OCI-LY7 (cell line): ENCODE measurements around the gene NUCB1. TPM values are rescaled to one million over a fixed set of nuclear protein-coding genes. Genes with fewer than 3 reads are reported as not detected.
"Not testable (repeated sequence)": the region's sequence is repeated elsewhere in the genome, so short reads cannot be mapped to it uniquely, and the experiment has no call there.

Source experiments
- BruUV-seq: library from RNA; stranded (reverse); fragments of 400-500 nt; replicated peaks from 2 replicates; lab custom pipeline; 2021; lab: Mats Ljungman, UMichigan
- CTCF ChIA-PET: fragments of 300-600 bp; sonication (Branson Sonifier 250); formaldehyde crosslinking; loops from one replicate; lab custom pipeline; 2022; ENCODE audit warnings: antibody characterized with exemption; ENCODE audit not compliant: unreplicated experiment; lab: Charles Lee
- POLR2A ChIA-PET: fragments of 300-600 bp; sonication (Branson Sonifier 250); formaldehyde crosslinking; loops from one replicate; lab custom pipeline; 2022; ENCODE audit warnings: antibody characterized with exemption; lab: Charles Lee
- DNase-seq: peaks from one replicate; pipeline ENCODE4 v3.0.0-alpha.2; 2015; ENCODE audit warnings: low spot score
- H2AFZ ChIP-seq: fragments of 200-600 bp; sonication (generic), shearing (Covaris generic); 2 replicates; pipeline ENCODE4 v1.6.1; 2014; ENCODE audit warnings: mild to moderate bottlenecking, antibody characterized with exemption, low read length, moderate library complexity
- H3K27ac ChIP-seq: fragments of 200-600 bp; sonication (generic); 2 replicates; pipeline ENCODE4 v1.5.1; 2014; ENCODE audit warnings: mixed run types, low read depth, mild to moderate bottlenecking, moderate library complexity, low read length, inconsistent platforms; ENCODE audit not compliant: poor library complexity, severe bottlenecking
- H3K36me3 ChIP-seq: fragments of 200-600 bp; sonication (generic); 2 replicates; pipeline ENCODE4 v1.6.1; 2014; ENCODE audit warnings: mild to moderate bottlenecking, antibody characterized with exemption, low read length, moderate library complexity, mixed read lengths; ENCODE audit not compliant: insufficient read depth
- H3K4me1 ChIP-seq: fragments of 200-600 bp; sonication (generic); 2 replicates; pipeline ENCODE4 v1.5.1; 2014; ENCODE audit warnings: mild to moderate bottlenecking, low read length; ENCODE audit not compliant: insufficient read depth, poor library complexity, severe bottlenecking
- H3K4me2 ChIP-seq: fragments of 200-600 bp; sonication (generic); 2 replicates; pipeline ENCODE4 v1.6.1; 2014; ENCODE audit warnings: mild to moderate bottlenecking, low read length
- H3K4me3 ChIP-seq: fragments of 200-600 bp; sonication (generic); 2 replicates; pipeline ENCODE4 v1.5.1; 2014; ENCODE audit warnings: mild to moderate bottlenecking, low read depth, low read length; ENCODE audit not compliant: poor library complexity, severe bottlenecking
- H3K79me2 ChIP-seq: fragments of 200-600 bp; sonication (generic); 2 replicates; pipeline ENCODE4 v1.6.1; 2016; ENCODE audit warnings: low read depth, mild to moderate bottlenecking, low read length, moderate library complexity, mixed read lengths; ENCODE audit not compliant: insufficient read depth
- H3K9me2 ChIP-seq: fragments of 200-600 bp; sonication (generic); 2 replicates; pipeline ENCODE4 v1.6.1; 2016; ENCODE audit warnings: mild to moderate bottlenecking, low read length, mixed read lengths; ENCODE audit not compliant: insufficient read depth
- H3K9me3 ChIP-seq: fragments of 200-600 bp; sonication (generic); 2 replicates; pipeline ENCODE4 v1.6.1; 2014; ENCODE audit warnings: mild to moderate bottlenecking, mixed run types, low read length, mixed read lengths
- H4K20me1 ChIP-seq: fragments of 200-600 bp; sonication (generic); 2 replicates; pipeline ENCODE4 v1.6.1; 2014; ENCODE audit warnings: mild to moderate bottlenecking, antibody characterized with exemption, low read length, moderate library complexity, mixed read lengths; ENCODE audit not compliant: insufficient read depth
- CTCF ChIP-seq: fragments of 200-600 bp; sonication (generic); conservative IDR thresholded peaks from 2 replicates; pipeline ENCODE4 v1.5.1; 2014; ENCODE audit warnings: mild to moderate bottlenecking, antibody characterized with exemption, low read length, moderate library complexity, mixed read lengths
- EZH2phosphoT487 ChIP-seq: fragments of 200-600 bp; sonication (generic); IDR thresholded peaks from 2 replicates; pipeline ENCODE4 v1.6.1; 2018; ENCODE audit warnings: low read depth, borderline replicate concordance, mild to moderate bottlenecking, mixed run types, antibody characterized with exemption, low read length, moderate library complexity, mixed read lengths
- intact Hi-C: fragments of 100-400 bp; cut with micrococcal nuclease; formaldehyde crosslinking; loops from one replicate; pipeline ENCODE4 v1.10.0; 2022; ENCODE audit not compliant: unreplicated experiment
- total RNA-seq, 2 experiments: library from RNA; depleted of rRNA in 1 of 2; stranded (reverse); fragments of >200 nt in 1 of 2; shearing (Covaris generic) in 1 of 2; gene quantifications; 2 replicates each; pipeline ENCODE4 v1.2.3, GENCODE V29; 2014 to 2022

The NUCB1 gene
- total RNA-seq, 2 experiments from 2014 or later, result 73.6 to 88.7 TPM

- CTCF ChIA-PET, result no interaction called here
- no peak overlapping the region for H3K4me3 ChIP-seq
- no TSS peak for BruUV-seq
Observed at GRCh38 chr19:48926909-48927308, 26.8 kb downstream of the NUCB1 start.

GRCh38 chr19:48927692-48928091 is 27.6 kb downstream of the NUCB1 start:
- H3K4me1 ChIP-seq, intact Hi-C loops, H3K27ac ChIP-seq, H3K4me3 ChIP-seq, DNase-seq, H4K20me1 ChIP-seq, H3K4me2 ChIP-seq, BruUV-seq, CTCF ChIA-PET, H3K9me3 ChIP-seq, H3K9me2 ChIP-seq, H2AFZ ChIP-seq, H3K79me2 ChIP-seq, H3K36me3 ChIP-seq: not testable (repeated sequence)
- POLR2A ChIA-PET, result interaction anchor here (1.2 kb wide), 1 partner anchor 15 kb away, joined by 3 read pairs; no protein-coding TSS in a partner anchor

More at GRCh38 chr19:48926909-48927308, 26.8 kb downstream of the NUCB1 start:
- Histone ChIP-seq H4K20me1 (no peaks in the 10 kb centered on the region), H3K79me2 (no peaks in the 10 kb centered on the region), H3K36me3 (peaks cover 7% of the 10 kb centered on the region; the same call in 1 of the 2 replicates), H3K4me1 (peaks cover 3% of the 10 kb centered on the region), H3K4me2 (no peak overlapping the region), H3K27ac (no peak overlapping the region), H2AFZ (no peak overlapping the region), H3K9me3 (no peaks in the 10 kb centered on the region), H3K9me2 (no peaks in the 10 kb centered on the region)
- intact Hi-C loops, result no loop called here
- TF ChIP-seq CTCF, result no peak
- TF ChIP-seq EZH2phosphoT487, result no peak
- DNase-seq, result no peak
- POLR2A ChIA-PET, result no interaction called here

GRCh38 chr19:48928164-48929025 is 28.3 kb downstream of the NUCB1 start:
- peaks cover 9% of the 10 kb centered on the region for H3K4me1 ChIP-seq
- intact Hi-C loops, result no loop called here
- no peak overlapping the region for H3K4me3 ChIP-seq
- no peaks in the 10 kb centered on the region for H3K9me2 ChIP-seq
- H3K36me3 ChIP-seq, result no peaks in the 10 kb centered on the region
- TF ChIP-seq CTCF, result no peak
- TF ChIP-seq EZH2phosphoT487, result no peak
- DNase-seq, result no peak
- no TSS peak for BruUV-seq
- H2AFZ ChIP-seq, result no peak overlapping the region
- H3K27ac ChIP-seq, result no peak overlapping the region
- H4K20me1 ChIP-seq, result no peaks in the 10 kb centered on the region
- H3K79me2 ChIP-seq, result no peaks in the 10 kb centered on the region
- POLR2A ChIA-PET, result interaction anchor here (1.2 kb wide), 1 partner anchor 14 kb away, joined by 3 read pairs; no protein-coding TSS in a partner anchor
- H3K9me3 ChIP-seq, result no peaks in the 10 kb centered on the region
- H3K4me2 ChIP-seq, result no peak overlapping the region
- CTCF ChIA-PET, result no interaction called here
